T-helper 1 cell treated with Interleukin-12 subunit alpha and Interleukin-12 subunit beta and Interleukin-4 antibody, amounts not matched to agents 30 μg/mL and 1 μg/mL, for 36 hours (primary cell): Measurements from ENCODE around the gene CLRN2.
"Not testable (repeated sequence)": the region's sequence is repeated elsewhere in the genome, so short reads cannot be mapped to it uniquely, and the experiment has no call there.

Experiments used
- H3K27ac Mint-ChIP-seq: one replicate; pipeline ENCODE4 v1.8.0; 2021; ENCODE audit warnings: mild to moderate bottlenecking, mixed read lengths
- H3K27me3 Mint-ChIP-seq: one replicate; pipeline ENCODE4 v1.8.0; 2021; ENCODE audit warnings: low read depth, mixed read lengths
- H3K36me3 Mint-ChIP-seq: one replicate; pipeline ENCODE4 v1.8.0; 2021; ENCODE audit warnings: low read depth, mixed read lengths
- H3K4me1 Mint-ChIP-seq: one replicate; pipeline ENCODE4 v1.8.0; 2021; ENCODE audit warnings: low read depth, mixed read lengths
- H3K4me3 Mint-ChIP-seq: one replicate; pipeline ENCODE4 v1.8.0; 2021; ENCODE audit warnings: mild to moderate bottlenecking, moderate library complexity, mixed read lengths
- H3K9me3 Mint-ChIP-seq: one replicate; pipeline ENCODE4 v1.8.0; 2021; ENCODE audit warnings: mixed read lengths

Gene CLRN2

GRCh38 chr4:17575177-17575576 lies 60.2 kb downstream of the CLRN2 start:
- not testable (repeated sequence) for H3K27ac Mint-ChIP-seq

More at GRCh38 chr4:17575177-17575576, 60.2 kb downstream of the CLRN2 start:
- not testable (repeated sequence) for H3K9me3 Mint-ChIP-seq, H3K4me3 Mint-ChIP-seq, H3K27me3 Mint-ChIP-seq, H3K36me3 Mint-ChIP-seq
- peaks cover 27% of the 10 kb centered on the region for H3K4me1 Mint-ChIP-seq
